ENCODE measurements around the gene CENPO. TPM values are rescaled to one million over a fixed set of nuclear protein-coding genes. Genes with fewer than 3 reads are reported as not detected.

CENPO gene
- total and polyA plus RNA-seq, 2 experiments from 2014 or later, result 13.2 to 13.3 TPM

GRCh38 chr2:24761866-24762265, 31.4 kb upstream of the CENPO start:
- H3K4me2 ChIP-seq (ENCODE audit: unreplicated experiment), result no peak overlapping the region
- H3K27ac ChIP-seq, result no peak overlapping the region
- H3K4me3 ChIP-seq, result no peak overlapping the region
- no peaks in the 10 kb centered on the region for H3K79me2 ChIP-seq (ENCODE audit: insufficient read depth)
- no peak for TF ChIP-seq EZH2phosphoT487 (IDR thresholded peaks at IDR 0.05; ENCODE audit: insufficient read depth, low read depth)
- no peak for TF ChIP-seq EZH2 (IDR thresholded peaks at IDR 0.05; ENCODE audit: insufficient read depth, poor library complexity, severe bottlenecking)
- H3K9ac ChIP-seq, result no peak overlapping the region
- DNase-seq, result no peak
- H3K9me3 ChIP-seq (ENCODE audit: low read depth), result no peaks in the 10 kb centered on the region
- H4K20me1 ChIP-seq (ENCODE audit: insufficient read depth), result no peaks in the 10 kb centered on the region
- in situ Hi-C loops (cut with MboI), result no loop called here
- no peaks in the 10 kb centered on the region for H3K27me3 ChIP-seq (replicated peaks; ENCODE audit: insufficient read depth)
- WGBS, 2 experiments (ENCODE audit: low coverage in 1 of 2, low lambda C conversion rate in 2 of 2, missing lambda C conversion rate in 2 of 2), result 66 to 80% methylated on average over 5 of the region's 5 CpGs
- no peaks in the 10 kb centered on the region; the same call in 1 of the 2 replicates for H3K36me3 ChIP-seq (ENCODE audit: low read depth)
- H3K4me1 ChIP-seq (ENCODE audit: insufficient read depth), result no peaks in the 10 kb centered on the region
- no peaks in the 10 kb centered on the region for H3F3A ChIP-seq (ENCODE audit: insufficient read depth)
- H2AFZ ChIP-seq, result no peak overlapping the region
- H3K9me2 ChIP-seq (ENCODE audit: insufficient read depth), result no peaks in the 10 kb centered on the region

- Histone ChIP-seq H4K20me1 (ENCODE audit: insufficient read depth) (no peaks in the 10 kb centered on the region), H3K36me3 (ENCODE audit: low read depth) (no peaks in the 10 kb centered on the region; the same call in 1 of the 2 replicates), H3K4me2 (ENCODE audit: unreplicated experiment) (no peak overlapping the region), H3K27ac (no peak overlapping the region), H3K4me1 (ENCODE audit: insufficient read depth) (no peaks in the 10 kb centered on the region), H2AFZ (no peak overlapping the region), H3K9me3 (ENCODE audit: low read depth) (no peaks in the 10 kb centered on the region), H3K9me2 (ENCODE audit: insufficient read depth) (no peaks in the 10 kb centered on the region), H3K27me3 (replicated peaks; ENCODE audit: insufficient read depth) (no peaks in the 10 kb centered on the region), H3K79me2 (ENCODE audit: insufficient read depth) (no peaks in the 10 kb centered on the region), H3K9ac (no peak overlapping the region), H3F3A (ENCODE audit: insufficient read depth) (no peaks in the 10 kb centered on the region), H3K4me3 (no peak overlapping the region)
- TF ChIP-seq EZH2 (IDR thresholded peaks at IDR 0.05; ENCODE audit: insufficient read depth, poor library complexity, severe bottlenecking), result no peak
- no peak for TF ChIP-seq EZH2phosphoT487 (IDR thresholded peaks at IDR 0.05; ENCODE audit: insufficient read depth, low read depth)
- in situ Hi-C loops (cut with MboI), result no loop called here
- DNase-seq, result no peak
- 90 to 98% methylated on average over 2 of the region's 2 CpGs for WGBS, 2 experiments (ENCODE audit: low coverage in 1 of 2, low lambda C conversion rate in 2 of 2, missing lambda C conversion rate in 2 of 2)
These were observed 30.7 kb upstream of the CENPO start for GRCh38 chr2:24762518-24762917.

- no peak overlapping the region for H3K4me2 ChIP-seq (ENCODE audit: unreplicated experiment)
- no peaks in the 10 kb centered on the region for H3F3A ChIP-seq (ENCODE audit: insufficient read depth)
- H3K9ac ChIP-seq, result no peak overlapping the region
- no peaks in the 10 kb centered on the region for H3K4me1 ChIP-seq (ENCODE audit: insufficient read depth)
- H3K4me3 ChIP-seq, result no peak overlapping the region
- in situ Hi-C loops (cut with MboI), result no loop called here
- H3K79me2 ChIP-seq (ENCODE audit: insufficient read depth), result no peaks in the 10 kb centered on the region
- 78 to 79% methylated on average over 4 of the region's 4 CpGs for WGBS, 2 experiments (ENCODE audit: low coverage in 1 of 2, low lambda C conversion rate in 2 of 2, missing lambda C conversion rate in 2 of 2)
- DNase-seq, result no peak
- no peak overlapping the region for H3K27ac ChIP-seq
- H3K36me3 ChIP-seq (ENCODE audit: low read depth), result no peaks in the 10 kb centered on the region; the same call in 1 of the 2 replicates
- TF ChIP-seq EZH2 (IDR thresholded peaks at IDR 0.05; ENCODE audit: insufficient read depth, poor library complexity, severe bottlenecking) (no peak), EZH2phosphoT487 (IDR thresholded peaks at IDR 0.05; ENCODE audit: insufficient read depth, low read depth) (no peak)
- H2AFZ ChIP-seq, result no peak overlapping the region
- H3K9me2 ChIP-seq (ENCODE audit: insufficient read depth), result no peaks in the 10 kb centered on the region
- H3K9me3 ChIP-seq (ENCODE audit: low read depth), result no peaks in the 10 kb centered on the region
- H3K27me3 ChIP-seq (replicated peaks; ENCODE audit: insufficient read depth), result no peaks in the 10 kb centered on the region
- no peaks in the 10 kb centered on the region for H4K20me1 ChIP-seq (ENCODE audit: insufficient read depth)
These were observed 29.4 kb upstream of the CENPO start for GRCh38 chr2:24763843-24764242.

- H4K20me1 ChIP-seq (ENCODE audit: insufficient read depth), result no peaks in the 10 kb centered on the region
- H3K27ac ChIP-seq, result no peak overlapping the region
- H3F3A ChIP-seq (ENCODE audit: insufficient read depth), result no peaks in the 10 kb centered on the region
- no peak overlapping the region for H3K4me3 ChIP-seq
- H3K4me2 ChIP-seq (ENCODE audit: unreplicated experiment), result no peak overlapping the region
- no peak for TF ChIP-seq EZH2phosphoT487 (IDR thresholded peaks at IDR 0.05; ENCODE audit: insufficient read depth, low read depth)
- no peak for TF ChIP-seq EZH2 (IDR thresholded peaks at IDR 0.05; ENCODE audit: insufficient read depth, poor library complexity, severe bottlenecking)
- peaks cover 3% of the 10 kb centered on the region; the same call in 1 of the 2 replicates for H3K36me3 ChIP-seq (ENCODE audit: low read depth)
- in situ Hi-C loops (cut with MboI), result no loop called here
- H3K79me2 ChIP-seq (ENCODE audit: insufficient read depth), result no peaks in the 10 kb centered on the region
- H3K9me2 ChIP-seq (ENCODE audit: insufficient read depth), result no peaks in the 10 kb centered on the region
- 83 to 85% methylated on average over 6 of the region's 6 CpGs for WGBS, 2 experiments (ENCODE audit: low coverage in 1 of 2, low lambda C conversion rate in 2 of 2, missing lambda C conversion rate in 2 of 2)
- no peaks in the 10 kb centered on the region for H3K27me3 ChIP-seq (replicated peaks; ENCODE audit: insufficient read depth)
- no peak for DNase-seq
- H3K9me3 ChIP-seq (ENCODE audit: low read depth), result no peaks in the 10 kb centered on the region
- no peaks in the 10 kb centered on the region for H3K4me1 ChIP-seq (ENCODE audit: insufficient read depth)
- no peak overlapping the region for H2AFZ ChIP-seq
- no peak overlapping the region for H3K9ac ChIP-seq
These were observed 26.6 kb upstream of the CENPO start for GRCh38 chr2:24766609-24767008.

GRCh38 chr2:24768013-24768412, 25.2 kb upstream of the CENPO start:
- Histone ChIP-seq H3K9ac (no peak overlapping the region), H3K9me2 (ENCODE audit: insufficient read depth) (no peaks in the 10 kb centered on the region), H3K27me3 (replicated peaks; ENCODE audit: insufficient read depth) (no peaks in the 10 kb centered on the region), H3K79me2 (ENCODE audit: insufficient read depth) (no peaks in the 10 kb centered on the region), H3K36me3 (ENCODE audit: low read depth) (0 out of 2 replicates have a peak, but pooled peaks cover 3% of the 10 kb centered on the region), H3K27ac (no peak overlapping the region), H3K4me2 (ENCODE audit: unreplicated experiment) (no peak overlapping the region), H3K9me3 (ENCODE audit: low read depth) (no peaks in the 10 kb centered on the region), H3F3A (ENCODE audit: insufficient read depth) (no peaks in the 10 kb centered on the region), H2AFZ (no peak overlapping the region), H3K4me1 (ENCODE audit: insufficient read depth) (no peaks in the 10 kb centered on the region), H3K4me3 (no peak overlapping the region), H4K20me1 (ENCODE audit: insufficient read depth) (no peaks in the 10 kb centered on the region)
- no peak for TF ChIP-seq EZH2 (IDR thresholded peaks at IDR 0.05; ENCODE audit: insufficient read depth, poor library complexity, severe bottlenecking)
- no peak for TF ChIP-seq EZH2phosphoT487 (IDR thresholded peaks at IDR 0.05; ENCODE audit: insufficient read depth, low read depth)
- DNase-seq, result no peak
- in situ Hi-C loops (cut with MboI), result no loop called here
- WGBS, 2 experiments (ENCODE audit: low coverage in 1 of 2, low lambda C conversion rate in 2 of 2, missing lambda C conversion rate in 2 of 2), result 83 to 88% methylated on average over 5 of the region's 5 CpGs

Measured in GM23248 (cell line).